Measurements from ENCODE around the gene DNAH9. TPM values are rescaled to one million over a fixed set of nuclear protein-coding genes. Genes with fewer than 3 reads are reported as not detected.

Gene DNAH9
- polyA plus RNA-seq, 2 of the 4 experiments (the other 2 are of a cell fraction), result 0.03 to 0.04 TPM

- CTCF ChIA-PET, result no interaction called here
- no peak for ATAC-seq
Observed at GRCh38 chr17:11744696-11745095, 146.4 kb downstream of the DNAH9 start.

More at GRCh38 chr17:11744696-11745095, 146.4 kb downstream of the DNAH9 start:
- no peak for FAIRE-seq
- Histone ChIP-seq H3K4me2 (no peak overlapping the region), H3K9me3 (peaks cover 2% of the 10 kb centered on the region; the same call in 1 of the 3 replicates), H3K27ac (no peak overlapping the region), H3K4me3 (no peak overlapping the region), H3K4me1 (no peaks in the 10 kb centered on the region)
- no peak for TF ChIP-seq JUN (IDR thresholded peaks at IDR 0.05)
- no peak for TF ChIP-seq E2F6 (IDR thresholded peaks at IDR 0.05; ENCODE audit: borderline replicate concordance, low read depth)
- no peak for TF ChIP-seq MAX (IDR thresholded peaks at IDR 0.05)
- TF ChIP-seq CTCF (IDR thresholded peaks at IDR 0.05), result no peak
- no peak for TF ChIP-seq ZFP36 (IDR thresholded peaks at IDR 0.05; ENCODE audit: borderline replicate concordance, partially characterized antibody)
- no peak for TF ChIP-seq SREBF2 (IDR thresholded peaks at IDR 0.05)
- no peak for TF ChIP-seq REST (IDR thresholded peaks at IDR 0.05)
- TF ChIP-seq CHD2 (IDR thresholded peaks at IDR 0.05; ENCODE audit: low read length, partially characterized antibody), result no peak
- TF ChIP-seq CBX8 (IDR thresholded peaks at IDR 0.05), result no peak
- TF ChIP-seq JUNB (IDR thresholded peaks at IDR 0.05), result no peak
- no peak for TF ChIP-seq PBX3 (IDR thresholded peaks at IDR 0.05)
- TF ChIP-seq RNF2 (IDR thresholded peaks at IDR 0.05; ENCODE audit: borderline replicate concordance, low read depth), result no peak
- TF ChIP-seq TFCP2L1 (CRISPR knock-in tag; IDR thresholded peaks at IDR 0.05), result no peak
- no peak for TF ChIP-seq RAD21 (conservative IDR thresholded peaks at IDR 0.05 in 1 of 2, IDR thresholded peaks at IDR 0.05 in 1 of 2)
- TF ChIP-seq HMGXB4 (CRISPR knock-in tag; IDR thresholded peaks at IDR 0.05; ENCODE audit: borderline replicate concordance), result no peak
- TF ChIP-seq GATA3 (IDR thresholded peaks at IDR 0.05; ENCODE audit: borderline replicate concordance), result no peak
- no peak for TF ChIP-seq FOSB (CRISPR knock-in tag; IDR thresholded peaks at IDR 0.05)
- TF ChIP-seq KDM5A (IDR thresholded peaks at IDR 0.05), result no peak
- no peak for TF ChIP-seq CEBPB (IDR thresholded peaks at IDR 0.05)
- TF ChIP-seq ATOH8 (CRISPR knock-in tag; IDR thresholded peaks at IDR 0.05; ENCODE audit: low read depth), result no peak
- WGBS (ENCODE audit: missing lambda C conversion rate), result 20% methylated on average over 11 of the region's 11 CpGs
- DNase-seq (ENCODE audit: low read depth in 1 of 2, low spot score in 1 of 2), result no peak
- POLR2A ChIA-PET, result no interaction called here
